ENCODE measurements around the gene PLEKHG3. TPM values are rescaled to one million over a fixed set of nuclear protein-coding genes. Genes with fewer than 3 reads are reported as not detected.

PLEKHG3 gene
- total and polyA plus RNA-seq, 2 of the 4 experiments (the other 2 are of a cell fraction) = 8.2 to 8.4 TPM

GRCh38 chr14:64715628-64716412 is 11.6 kb downstream of the PLEKHG3 start:
- Histone ChIP-seq H4K20me1 (ENCODE audit: insufficient read depth, low read length) (no peaks in the 10 kb centered on the region; the same call in 1 of the 2 replicates), H4K8ac (ENCODE audit: low read depth in 2 of 2, low read length in 2 of 2) (no peak overlapping the region), H4K5ac (ENCODE audit: low read depth, low read length) (no peak overlapping the region), H3K4me1 (ENCODE audit: control insufficient read depth, insufficient read depth, low read length) (peaks cover 8% of the 10 kb centered on the region), H3K56ac (ENCODE audit: extremely low read depth, insufficient read depth, low read length) (no peak overlapping the region), H3K9me3 (ENCODE audit: control insufficient read depth, insufficient read depth, low read length) (peaks cover 7% of the 10 kb centered on the region), H3K9ac (ENCODE audit: low read depth, low read length) (no peak overlapping the region), H3K27me3 (ENCODE audit: control insufficient read depth, insufficient read depth, low read length) (no peaks in the 10 kb centered on the region), H3K18ac (ENCODE audit: low read depth, low read length) (no peak overlapping the region), H3K23ac (ENCODE audit: low read depth, low read length) (no peak overlapping the region), H3K36me3 (ENCODE audit: control insufficient read depth, insufficient read depth, low read length) (no peaks in the 10 kb centered on the region), H2BK15ac (ENCODE audit: low read depth, low read length) (no peak overlapping the region), H3K4ac (ENCODE audit: low read depth, low read length) (no peak overlapping the region), H2AK5ac (ENCODE audit: low read depth, low read length) (no peak overlapping the region), H2BK20ac (ENCODE audit: low read depth, low read length) (no peak overlapping the region), H2BK120ac (ENCODE audit: low read depth, low read length) (no peak overlapping the region), H3K9me1 (ENCODE audit: insufficient read depth, low read length) (peaks cover 22% of the 10 kb centered on the region), H3K79me1 (ENCODE audit: low read depth in 1 of 2, low read length in 2 of 2) (peaks cover 7 to 19% of the 10 kb centered on the region in 2 experiments; a peak in 2 of 4 replicates), H2AK9ac (replicated peaks; ENCODE audit: low read depth, low read length, poor library complexity) (no peak overlapping the region), H4K91ac (ENCODE audit: insufficient read depth, low read depth, low read length) (no peak overlapping the region), H2AFZ (replicated peaks; ENCODE audit: low read length, poor library complexity) (no peak overlapping the region), H3K14ac (replicated peaks; ENCODE audit: low read depth, low read length) (no peak overlapping the region), H2BK5ac (ENCODE audit: low read depth, low read length, poor library complexity, severe bottlenecking) (no peak overlapping the region), H3K27ac (ENCODE audit: insufficient read depth, low read length) (no peak overlapping the region), H3K4me2 (ENCODE audit: low read depth, low read length) (no peak overlapping the region), H3K4me3 (ENCODE audit: insufficient read depth, low read depth, low read length) (no peak overlapping the region)
- ATAC-seq (ENCODE audit: low read depth) (no peak), DNase-seq (no peak)
- intact Hi-C loops (cut with micrococcal nuclease) = no loop called here
- dilution Hi-C loops (cut with HindIII; ENCODE audit: low sequenced_read_pairs, unreplicated experiment) = no loop called here
- ChIA-PET POLR2A (ENCODE audit: unreplicated experiment) (no interaction called here), CTCF (no interaction called here)
- TF ChIP-seq RAD21 (IDR thresholded peaks at IDR 0.05; ENCODE audit: low read length) = no peak
- no peak for TF ChIP-seq ELK1 (IDR thresholded peaks at IDR 0.05; ENCODE audit: borderline replicate concordance, low read depth, low read length)
- TF ChIP-seq CTCF (conservative IDR thresholded peaks at IDR 0.05; ENCODE audit: low read depth, low read length) = no peak
- no peak for TF ChIP-seq MXI1 (IDR thresholded peaks at IDR 0.05; ENCODE audit: borderline replicate concordance, low read depth, low read length)
- TF ChIP-seq FOS (IDR thresholded peaks at IDR 0.05; ENCODE audit: low read depth, low read length) = no peak
- no peak for TF ChIP-seq MAZ (IDR thresholded peaks at IDR 0.05; ENCODE audit: borderline replicate concordance, low read depth, low read length)
- no peak for TF ChIP-seq CEBPB (IDR thresholded peaks at IDR 0.05; ENCODE audit: low read depth, low read length)
- no peak for TF ChIP-seq NFE2L2 (IDR thresholded peaks at IDR 0.05; ENCODE audit: low read depth, low read length)
- no peak for TF ChIP-seq SMC3 (IDR thresholded peaks at IDR 0.05; ENCODE audit: low read depth, low read length)
- no peak for TF ChIP-seq RFX5 (IDR thresholded peaks at IDR 0.05; ENCODE audit: low read depth, low read length)
- TF ChIP-seq CHD1 (IDR thresholded peaks at IDR 0.05; ENCODE audit: low read depth, low read length) = no peak
- no peak for TF ChIP-seq POLR2A (IDR thresholded peaks at IDR 0.05; ENCODE audit: low read depth, low read length)
- no peak for TF ChIP-seq MAFK (IDR thresholded peaks at IDR 0.05; ENCODE audit: low read depth, low read length)
- no peak for TF ChIP-seq BHLHE40 (IDR thresholded peaks at IDR 0.05; ENCODE audit: low read depth, low read length)
- no peak for TF ChIP-seq USF2 (IDR thresholded peaks at IDR 0.05; ENCODE audit: low read depth, low read length)
- TF ChIP-seq RCOR1 (IDR thresholded peaks at IDR 0.05; ENCODE audit: insufficient replicate concordance, low read length) = no peak
- no CpG with 5 or more reads among the region's 22 CpGs for WGBS, 2 experiments (ENCODE audit: extremely low coverage in 2 of 2, insufficient read length in 1 of 2)
- BruUV-seq (replicated peaks) = no TSS peak
- in situ Hi-C loops (cut with MboI; ENCODE audit: low sequenced_read_pairs) = no loop called here
